Panc1 (cell line): ENCODE measurements around the gene TBC1D23. TPM values are rescaled to one million over a fixed set of nuclear protein-coding genes. Genes with fewer than 3 reads are reported as not detected.

ENCODE experiments used
- ATAC-seq: fragments of 200-7000 bp; cut with Tn5 transposase; 2 replicates; pipeline ENCODE4 v1.9.1; 2020; ENCODE audit warnings: mild to moderate bottlenecking, moderate library complexity
- BruUV-seq: library from RNA; stranded (reverse); fragments of 400-500 nt; replicated peaks from 2 replicates; lab custom pipeline; 2021; lab: Mats Ljungman, UMichigan
- CTCF ChIA-PET: fragments of 300-600 bp; sonication (Branson Sonifier 250); formaldehyde crosslinking; loops from one replicate; lab custom pipeline; 2022; ENCODE audit warnings: antibody characterized with exemption; lab: Charles Lee
- POLR2A ChIA-PET: fragments of 300-600 bp; sonication (Branson Sonifier 250); formaldehyde crosslinking; loops from one replicate; lab custom pipeline; 2022; ENCODE audit warnings: antibody characterized with exemption; lab: Charles Lee
- DNase-seq: peaks from one replicate; pipeline ENCODE4 v3.0.0-alpha.2; 2010; ENCODE audit warnings: low read depth, low spot score
- H3K27ac ChIP-seq: 2 replicates; pipeline ENCODE4 v1.5.1; 2011; ENCODE audit warnings: mild to moderate bottlenecking, low read length, inconsistent platforms
- H3K27me3 ChIP-seq: fragments of 200-500 bp; sonication (Bioruptor generic); 2 replicates; pipeline ENCODE4 v1.6.0; 2014; ENCODE audit warnings: low read length, inconsistent platforms; ENCODE audit not compliant: control insufficient read depth, insufficient read depth
- H3K36me3 ChIP-seq: fragments of 200-500 bp; sonication (Bioruptor generic); 2 replicates; pipeline ENCODE4 v1.5.1; 2014; ENCODE audit warnings: inconsistent platforms, mild to moderate bottlenecking, low read length, moderate library complexity; ENCODE audit not compliant: control insufficient read depth, insufficient read depth
- H3K4me1 ChIP-seq: 2 replicates; pipeline ENCODE4 v1.5.1; 2011; ENCODE audit warnings: inconsistent platforms, mild to moderate bottlenecking, low read length, moderate library complexity; ENCODE audit not compliant: control insufficient read depth, insufficient read depth
- H3K4me3 ChIP-seq, 2 experiments: 2 replicates each; pipeline ENCODE4 v1.5.1; 2011 to 2012; ENCODE audit warnings: low read depth in 2 of 2, low read length in 2 of 2, mild to moderate bottlenecking in 2 of 2, inconsistent platforms in 1 of 2, moderate library complexity in 1 of 2
- H3K9me3 ChIP-seq: fragments of 200-500 bp; sonication (Bioruptor generic); 2 replicates; pipeline ENCODE4 v1.5.1; 2014; ENCODE audit warnings: low read depth, mild to moderate bottlenecking, inconsistent platforms, low read length, moderate library complexity; ENCODE audit not compliant: control insufficient read depth, insufficient read depth
- CTCF ChIP-seq: fragments of 450-650 bp; IDR thresholded peaks from 2 replicates; pipeline ENCODE4 v1.5.1; 2017; ENCODE audit warnings: mild to moderate bottlenecking
- POLR2AphosphoS5 ChIP-seq: IDR thresholded peaks from 2 replicates; pipeline ENCODE4 v1.6.1; 2012; ENCODE audit warnings: mild to moderate bottlenecking, low read depth, low read length, moderate library complexity
- REST ChIP-seq, 2 experiments: IDR thresholded peaks; 2 replicates each; pipeline ENCODE4 v1.6.1; 2011 to 2012; ENCODE audit warnings: low read depth in 2 of 2, control low read depth in 1 of 2, low read length in 1 of 2, mild to moderate bottlenecking in 1 of 2, moderate library complexity in 1 of 2; ENCODE audit not compliant: insufficient read depth in 1 of 2
- SIN3A ChIP-seq: IDR thresholded peaks from 2 replicates; pipeline ENCODE4 v1.6.1; 2012; ENCODE audit warnings: low read depth, mild to moderate bottlenecking, low read length, moderate library complexity, borderline replicate concordance; ENCODE audit not compliant: insufficient read depth
- TCF7L2 ChIP-seq: IDR thresholded peaks from 2 replicates; pipeline ENCODE4 v1.6.1; 2011; ENCODE audit warnings: mild to moderate bottlenecking, low read depth, low read length, inconsistent platforms
- in situ Hi-C: cut with HindIII; loops from 2 replicates; pipeline ENCODE4 v1.10.0; 2016; ENCODE audit warnings: low sequenced_read_pairs, low pct_unique_long_range_greater_than_20kb
- intact Hi-C: fragments of 100-400 bp; cut with micrococcal nuclease; formaldehyde crosslinking; loops from one replicate; pipeline ENCODE4 v1.10.0; 2022; ENCODE audit not compliant: unreplicated experiment
- total RNA-seq: library from RNA; stranded (reverse); gene quantifications from one replicate; pipeline ENCODE4 v1.2.1, GENCODE V29; 2021; ENCODE audit not compliant: unreplicated experiment

Gene TBC1D23
- total RNA-seq, 1 experiment from 2014 or later = 39.4 TPM

GRCh38 chr3:100368441-100368840 lies 107.6 kb downstream of the TBC1D23 start:
- ATAC-seq (no peak), DNase-seq (no peak)
- Histone ChIP-seq H3K36me3 (peaks cover 46% of the 10 kb centered on the region), H3K4me3 (no peak overlapping the region), H3K4me1 (no peaks in the 10 kb centered on the region), H3K27me3 (no peaks in the 10 kb centered on the region), H3K27ac (no peak overlapping the region), H3K9me3 (no peaks in the 10 kb centered on the region)
- ChIA-PET POLR2A (no interaction called here), CTCF (no interaction called here)
- TF ChIP-seq REST (IDR thresholded peaks at IDR 0.05; ENCODE audit: insufficient read depth in 1 of 2, low read depth in 2 of 2, low read length in 1 of 2) = no peak
- TF ChIP-seq SIN3A = no peak
- TF ChIP-seq POLR2AphosphoS5 = no peak
- TF ChIP-seq CTCF = no peak
- TF ChIP-seq TCF7L2 = no peak
- in situ Hi-C loops = no loop called here
- intact Hi-C loops = no loop called here
- no TSS peak for BruUV-seq

- ChIA-PET CTCF (no interaction called here), POLR2A (no interaction called here)
- no peak overlapping the region for H3K4me3 ChIP-seq
- DNase-seq (no peak), ATAC-seq (no peak)
- no peak overlapping the region for H3K27ac ChIP-seq
- no peaks in the 10 kb centered on the region for H3K9me3 ChIP-seq
- BruUV-seq = no TSS peak
- TF ChIP-seq TCF7L2 (no peak), CTCF (no peak), SIN3A (no peak), REST (IDR thresholded peaks at IDR 0.05; ENCODE audit: insufficient read depth in 1 of 2, low read depth in 2 of 2, low read length in 1 of 2) (no peak), POLR2AphosphoS5 (no peak)
- in situ Hi-C loops = no loop called here
- intact Hi-C loops = no loop called here
- H3K36me3 ChIP-seq = peaks cover 39% of the 10 kb centered on the region
- no peaks in the 10 kb centered on the region for H3K4me1 ChIP-seq
- H3K27me3 ChIP-seq = no peaks in the 10 kb centered on the region
Observed at GRCh38 chr3:100370756-100371155, 110.0 kb downstream of the TBC1D23 start.
